NB4 (cell line): ENCODE data around the gene WDR7.

ENCODE experiments used
- DNase-seq: peaks from one replicate; pipeline ENCODE4 v3.0.0; 2010; ENCODE audit warnings: low read depth
- H3K4me3 ChIP-seq: one replicate; pipeline ENCODE4 v1.5.1; 2011; ENCODE audit warnings: mild to moderate bottlenecking, low read depth, low read length, moderate library complexity
- CTCF ChIP-seq: IDR thresholded peaks from one replicate; pipeline ENCODE4 v1.5.1; 2012; ENCODE audit warnings: low read depth, low read length
- MAX ChIP-seq: IDR thresholded peaks from 2 replicates; pipeline ENCODE4 v1.6.1; 2011; ENCODE audit warnings: low read depth, low read length
- MYC ChIP-seq: IDR thresholded peaks from 2 replicates; pipeline ENCODE4 v1.6.1; 2011; ENCODE audit warnings: low read depth, low read length
- POLR2A ChIP-seq: IDR thresholded peaks from 2 replicates; pipeline ENCODE4 v1.6.1; 2011; ENCODE audit warnings: mild to moderate bottlenecking; ENCODE audit not compliant: insufficient read length; ENCODE audit errors: extremely low read depth

The WDR7 gene

GRCh38 chr18:56770097-56770496 is 118.9 kb downstream of the WDR7 start:
- no peak overlapping the region for H3K4me3 ChIP-seq
- no peak for DNase-seq
- TF ChIP-seq MYC (no peak), CTCF (no peak), POLR2A (no peak), MAX (no peak)

- no peak for DNase-seq
- no peak overlapping the region for H3K4me3 ChIP-seq
Observed at GRCh38 chr18:56770873-56771272, 119.7 kb downstream of the WDR7 start.

DNA sequence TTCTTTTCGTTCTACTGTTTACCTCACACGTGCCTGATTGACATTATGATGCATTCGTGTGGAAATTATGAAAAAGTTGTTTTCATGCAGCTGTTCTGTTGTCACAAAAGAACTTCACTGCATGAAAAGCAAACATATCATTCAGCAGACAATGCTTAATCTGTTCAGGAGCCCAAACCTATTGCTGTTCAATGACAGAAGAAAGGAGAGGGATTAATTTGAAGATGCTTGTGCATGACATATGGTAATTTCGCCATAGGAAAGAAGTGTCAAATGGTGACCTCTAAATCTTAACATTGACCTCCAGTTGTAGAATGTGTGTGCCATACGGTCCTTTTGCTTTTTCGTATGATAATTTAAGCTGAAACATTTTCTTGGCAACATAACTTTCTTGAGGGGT is 124.5 kb downstream of the WDR7 start:
- no peak for TF ChIP-seq MAX
- no peak for TF ChIP-seq CTCF
- no peak overlapping the region for H3K4me3 ChIP-seq
- no peak for DNase-seq

More at GRCh38 chr18:56770873-56771272, 119.7 kb downstream of the WDR7 start:
- TF ChIP-seq MYC (no peak), CTCF (no peak), POLR2A (no peak), MAX (no peak)

- DNase-seq: no peak
- H3K4me3 ChIP-seq: no peak overlapping the region
- TF ChIP-seq MAX (no peak), MYC (no peak), POLR2A (no peak), CTCF (no peak)
Observed at GRCh38 chr18:56787390-56787789, 136.2 kb downstream of the WDR7 start.

- TF ChIP-seq CTCF (peak; percentile 19), MAX (no peak), POLR2A (no peak), MYC (no peak)
- no peak overlapping the region for H3K4me3 ChIP-seq
- peak; percentile 1 for DNase-seq
Observed at GRCh38 chr18:56789004-56789888, 138.1 kb downstream of the WDR7 start.

GRCh38 chr18:56789889-56790180 is 138.7 kb downstream of the WDR7 start:
- no peak for DNase-seq
- no peak for TF ChIP-seq MAX
- no peak for TF ChIP-seq MYC
- no peak for TF ChIP-seq POLR2A
- TF ChIP-seq CTCF: no peak
- H3K4me3 ChIP-seq: no peak overlapping the region
